GM23338 (cell line): ENCODE measurements around the gene LRFN4. TPM values are rescaled to one million over a fixed set of nuclear protein-coding genes. Genes with fewer than 3 reads are reported as not detected.
"Not testable (repeated sequence)": the region's sequence is repeated elsewhere in the genome, so short reads cannot be mapped to it uniquely, and the experiment has no call there.

ENCODE experiments used
- ATAC-seq: fragments of 200-7000 bp; cut with Tn5 transposase; 3 replicates; pipeline ENCODE4 v1.9.1; 2020
- DNase-seq: peaks from one replicate; pipeline ENCODE4 v3.0.0-alpha.2; 2015; ENCODE audit warnings: low spot score
- H2AFZ ChIP-seq: fragments of 200-600 bp; sonication (generic); 2 replicates; pipeline ENCODE4 v1.8.0; 2016; ENCODE audit warnings: antibody characterized with exemption, mild to moderate bottlenecking, moderate library complexity
- H3F3A ChIP-seq: fragments of 200-600 bp; sonication (generic); replicated peaks from 2 replicates; pipeline ENCODE4 v1.8.0; 2017; ENCODE audit warnings: antibody characterized with exemption, mixed run types, low read depth
- H3K27ac ChIP-seq: fragments of 200-600 bp; sonication (generic); 2 replicates; pipeline ENCODE4 v1.6.1; 2016; ENCODE audit warnings: low read depth
- H3K27me3 ChIP-seq: fragments of 200-600 bp; sonication (generic); 2 replicates; pipeline ENCODE4 v1.8.0; 2016; ENCODE audit warnings: mild to moderate bottlenecking, mixed run types, moderate library complexity; ENCODE audit not compliant: insufficient read depth
- H3K36me3 ChIP-seq: fragments of 200-600 bp; sonication (generic); 2 replicates; pipeline ENCODE4 v1.8.0; 2016; ENCODE audit warnings: mild to moderate bottlenecking; ENCODE audit not compliant: insufficient read depth
- H3K4me1 ChIP-seq: fragments of 200-600 bp; sonication (generic); 2 replicates; pipeline ENCODE4 v1.8.0; 2016; ENCODE audit warnings: mild to moderate bottlenecking, moderate library complexity; ENCODE audit not compliant: insufficient read depth
- H3K4me2 ChIP-seq: fragments of 200-600 bp; sonication (generic); 2 replicates; pipeline ENCODE4 v1.7.1; 2017; ENCODE audit warnings: mixed run types
- H3K4me3 ChIP-seq: fragments of 200-600 bp; sonication (generic); 2 replicates; pipeline ENCODE4 v1.6.1; 2016; ENCODE audit warnings: mixed run types
- H3K79me2 ChIP-seq: fragments of 200-600 bp; sonication (generic); replicated peaks from 2 replicates; pipeline ENCODE4 v1.8.0; 2017; ENCODE audit warnings: mild to moderate bottlenecking; ENCODE audit not compliant: insufficient read depth
- H3K9me2 ChIP-seq: fragments of 200-600 bp; sonication (generic); 2 replicates; pipeline ENCODE4 v1.8.0; 2017; ENCODE audit not compliant: insufficient read depth
- H4K20me1 ChIP-seq: fragments of 200-600 bp; sonication (generic); replicated peaks from 2 replicates; pipeline ENCODE4 v1.8.0; 2017; ENCODE audit warnings: mild to moderate bottlenecking; ENCODE audit not compliant: insufficient read depth
- H3K27ac Mint-ChIP-seq: 2 replicates; pipeline ENCODE4 v1.8.0; 2020; ENCODE audit warnings: inconsistent platforms, mild to moderate bottlenecking, moderate library complexity, mixed read lengths
- H3K27me3 Mint-ChIP-seq: 3 replicates; pipeline ENCODE4 v1.8.0; 2022; ENCODE audit warnings: low read depth, mild to moderate bottlenecking, moderate library complexity, mixed read lengths, inconsistent platforms; ENCODE audit not compliant: insufficient read depth, poor library complexity
- H3K36me3 Mint-ChIP-seq: 3 replicates; pipeline ENCODE4 v1.8.0; 2021; ENCODE audit warnings: low read depth, mild to moderate bottlenecking, inconsistent platforms, moderate library complexity, mixed read lengths
- H3K4me1 Mint-ChIP-seq: 3 replicates; pipeline ENCODE4 v1.8.0; 2020; ENCODE audit warnings: mild to moderate bottlenecking, inconsistent platforms, mixed read lengths
- H3K4me3 Mint-ChIP-seq: 3 replicates; pipeline ENCODE4 v1.8.0; 2021; ENCODE audit warnings: moderate library complexity, mild to moderate bottlenecking, inconsistent platforms, mixed read lengths
- H3K9me3 Mint-ChIP-seq: 3 replicates; pipeline ENCODE4 v1.8.0; 2020; ENCODE audit warnings: moderate library complexity, mild to moderate bottlenecking, inconsistent platforms, mixed read lengths
- CREB1 ChIP-seq: fragments of 250-450 bp; sonication (Bioruptor Pico); IDR thresholded peaks from 2 replicates; pipeline ENCODE4 v1.5.0; 2020; ENCODE audit warnings: low read depth, mild to moderate bottlenecking, moderate library complexity
- CTCF ChIP-seq, 2 experiments: fragments of 200-600 bp in 1 of 2; sonication (generic) in 1 of 2; conservative IDR thresholded peaks; 2 replicates each; pipeline versions ENCODE4 v1.5.1 to v1.6.1; 2016 to 2017; ENCODE audit warnings: antibody characterized with exemption in 2 of 2, low read depth in 2 of 2, mild to moderate bottlenecking in 2 of 2, moderate library complexity in 1 of 2
- EZH2 ChIP-seq: fragments of 200-600 bp; sonication (generic); IDR thresholded peaks from one replicate; pipeline ENCODE4 v1.8.0; 2017; ENCODE audit warnings: antibody characterized with exemption, mild to moderate bottlenecking, low read depth; ENCODE audit not compliant: unreplicated experiment
- JUNB ChIP-seq: IDR thresholded peaks from one replicate; pipeline ENCODE4 v1.6.1; 2016; ENCODE audit warnings: antibody characterized with exemption; ENCODE audit not compliant: unreplicated experiment
- POLR2AphosphoS5 ChIP-seq: IDR thresholded peaks from 2 replicates; pipeline ENCODE4 v1.6.1; 2016; ENCODE audit warnings: antibody characterized with exemption, low read depth
- STAT1 ChIP-seq: IDR thresholded peaks from one replicate; pipeline ENCODE4 v1.6.1; 2016; ENCODE audit warnings: antibody characterized with exemption; ENCODE audit not compliant: unreplicated experiment
- ZNF114 ChIP-seq: fragments of 250-450 bp; sonication (Bioruptor Pico); IDR thresholded peaks from 2 replicates; pipeline ENCODE4 v1.5.0; 2020; ENCODE audit warnings: mild to moderate bottlenecking, moderate library complexity
- polyA plus RNA-seq: library from polyadenylated mRNA; unstranded; fragments of >200 nt; fragmentation: Nextera tagmentation; extraction: Ambion mirVana; gene quantifications from 2 replicates; pipeline ENCODE4 v1.2.1, GENCODE V29; 2016
- total RNA-seq: library from RNA; depleted of rRNA; stranded (reverse); fragments of >200 nt; shearing (Covaris generic); gene quantifications from 2 replicates; pipeline ENCODE4 v1.2.3, GENCODE V29; 2014
- TF ChIP-seq, protein P1 (sequence below): fragments of 250-450 bp; sonication (Bioruptor Pico); IDR thresholded peaks from 2 replicates; pipeline ENCODE4 v1.5.0; 2020; ENCODE audit warnings: mild to moderate bottlenecking, moderate library complexity
- TF ChIP-seq, protein P2 (sequence below): IDR thresholded peaks from one replicate; pipeline ENCODE4 v1.6.1; 2018; ENCODE audit warnings: antibody characterized with exemption; ENCODE audit not compliant: unreplicated experiment

Gene LRFN4
- total and polyA plus RNA-seq, 2 experiments from 2014 or later: 9.8 to 63.5 TPM

DNA sequence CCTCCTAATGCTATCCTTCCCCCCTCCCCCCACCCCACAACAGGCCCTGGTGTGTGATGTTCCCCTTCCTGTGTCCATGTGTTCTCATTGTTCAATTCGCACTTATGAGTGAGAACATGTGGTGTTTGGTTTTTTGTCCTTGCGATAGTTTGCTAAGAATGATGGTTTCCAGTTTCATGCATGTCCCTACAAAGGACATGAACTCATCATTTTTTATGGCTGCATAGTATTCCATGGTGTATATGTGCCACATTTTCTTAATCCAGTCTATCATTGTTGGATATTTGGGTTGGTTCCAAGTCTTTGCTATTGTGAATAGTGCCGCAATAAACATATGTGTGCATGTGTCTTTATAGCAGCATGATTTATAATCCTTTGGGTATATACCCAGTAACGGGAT, 32.3 kb upstream of the LRFN4 start:
- not testable (repeated sequence) for H3K4me3 Mint-ChIP-seq, ATAC-seq, H3K36me3 Mint-ChIP-seq, H3K27ac Mint-ChIP-seq, H3K79me2 ChIP-seq, H3K4me3 ChIP-seq, H3K27ac ChIP-seq, H4K20me1 ChIP-seq, H3K9me3 Mint-ChIP-seq, H2AFZ ChIP-seq, H3K27me3 ChIP-seq, H3K9me2 ChIP-seq, H3K4me1 ChIP-seq, H3K36me3 ChIP-seq, H3K4me1 Mint-ChIP-seq, H3K27me3 Mint-ChIP-seq, H3K4me2 ChIP-seq, DNase-seq, H3F3A ChIP-seq

DNA sequence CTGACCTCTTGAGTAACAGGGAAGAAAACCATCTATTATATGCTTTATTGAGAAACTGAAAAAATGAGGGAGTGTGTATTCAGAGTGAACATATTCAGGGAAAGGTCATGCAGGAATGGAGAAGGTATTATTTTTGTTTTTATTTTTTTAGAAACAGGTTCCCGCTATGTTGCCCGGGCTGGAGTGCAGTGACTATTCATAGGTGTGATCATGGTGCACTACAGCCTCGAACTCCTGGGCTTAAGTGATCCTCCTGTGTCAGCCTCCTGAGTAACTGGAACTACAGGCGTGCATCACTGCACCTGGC, 22.4 kb upstream of the LRFN4 start:
- Histone ChIP-seq H3K27me3 (no peaks in the 10 kb centered on the region), H2AFZ (no peak overlapping the region), H4K20me1 (no peaks in the 10 kb centered on the region), H3K4me2 (no peak overlapping the region), H3K79me2 (no peaks in the 10 kb centered on the region), H3K27ac (no peak overlapping the region), H3F3A (0 out of 2 replicates have a peak, but pooled peaks cover 5% of the 10 kb centered on the region), H3K4me1 (no peaks in the 10 kb centered on the region), H3K9me2 (no peaks in the 10 kb centered on the region), H3K36me3 (no peaks in the 10 kb centered on the region), H3K4me3 (no peak overlapping the region)
- H3K9me3 Mint-ChIP-seq: no peaks in the 10 kb centered on the region
- peak overlapping the region; percentile 64; the same call in 1 of the 2 replicates for H3K27ac Mint-ChIP-seq
- DNase-seq (no peak), ATAC-seq (no peak)
- H3K4me3 Mint-ChIP-seq: no peak overlapping the region
- H3K27me3 Mint-ChIP-seq: peaks cover 2% of the 10 kb centered on the region
- H3K36me3 Mint-ChIP-seq: no peaks in the 10 kb centered on the region
- peaks cover 2% of the 10 kb centered on the region; the same call in 2 of the 3 replicates for H3K4me1 Mint-ChIP-seq
- TF ChIP-seq CTCF (conservative IDR thresholded peaks at IDR 0.05; ENCODE audit: low read depth in 2 of 2) (no peak), JUNB (no peak), EZH2 (no peak), STAT1 (no peak), ZNF114 (CRISPR knock-in tag) (no peak), CREB1 (CRISPR knock-in tag) (no peak), POLR2AphosphoS5 (no peak)
- TF ChIP-seq, protein P1, sequence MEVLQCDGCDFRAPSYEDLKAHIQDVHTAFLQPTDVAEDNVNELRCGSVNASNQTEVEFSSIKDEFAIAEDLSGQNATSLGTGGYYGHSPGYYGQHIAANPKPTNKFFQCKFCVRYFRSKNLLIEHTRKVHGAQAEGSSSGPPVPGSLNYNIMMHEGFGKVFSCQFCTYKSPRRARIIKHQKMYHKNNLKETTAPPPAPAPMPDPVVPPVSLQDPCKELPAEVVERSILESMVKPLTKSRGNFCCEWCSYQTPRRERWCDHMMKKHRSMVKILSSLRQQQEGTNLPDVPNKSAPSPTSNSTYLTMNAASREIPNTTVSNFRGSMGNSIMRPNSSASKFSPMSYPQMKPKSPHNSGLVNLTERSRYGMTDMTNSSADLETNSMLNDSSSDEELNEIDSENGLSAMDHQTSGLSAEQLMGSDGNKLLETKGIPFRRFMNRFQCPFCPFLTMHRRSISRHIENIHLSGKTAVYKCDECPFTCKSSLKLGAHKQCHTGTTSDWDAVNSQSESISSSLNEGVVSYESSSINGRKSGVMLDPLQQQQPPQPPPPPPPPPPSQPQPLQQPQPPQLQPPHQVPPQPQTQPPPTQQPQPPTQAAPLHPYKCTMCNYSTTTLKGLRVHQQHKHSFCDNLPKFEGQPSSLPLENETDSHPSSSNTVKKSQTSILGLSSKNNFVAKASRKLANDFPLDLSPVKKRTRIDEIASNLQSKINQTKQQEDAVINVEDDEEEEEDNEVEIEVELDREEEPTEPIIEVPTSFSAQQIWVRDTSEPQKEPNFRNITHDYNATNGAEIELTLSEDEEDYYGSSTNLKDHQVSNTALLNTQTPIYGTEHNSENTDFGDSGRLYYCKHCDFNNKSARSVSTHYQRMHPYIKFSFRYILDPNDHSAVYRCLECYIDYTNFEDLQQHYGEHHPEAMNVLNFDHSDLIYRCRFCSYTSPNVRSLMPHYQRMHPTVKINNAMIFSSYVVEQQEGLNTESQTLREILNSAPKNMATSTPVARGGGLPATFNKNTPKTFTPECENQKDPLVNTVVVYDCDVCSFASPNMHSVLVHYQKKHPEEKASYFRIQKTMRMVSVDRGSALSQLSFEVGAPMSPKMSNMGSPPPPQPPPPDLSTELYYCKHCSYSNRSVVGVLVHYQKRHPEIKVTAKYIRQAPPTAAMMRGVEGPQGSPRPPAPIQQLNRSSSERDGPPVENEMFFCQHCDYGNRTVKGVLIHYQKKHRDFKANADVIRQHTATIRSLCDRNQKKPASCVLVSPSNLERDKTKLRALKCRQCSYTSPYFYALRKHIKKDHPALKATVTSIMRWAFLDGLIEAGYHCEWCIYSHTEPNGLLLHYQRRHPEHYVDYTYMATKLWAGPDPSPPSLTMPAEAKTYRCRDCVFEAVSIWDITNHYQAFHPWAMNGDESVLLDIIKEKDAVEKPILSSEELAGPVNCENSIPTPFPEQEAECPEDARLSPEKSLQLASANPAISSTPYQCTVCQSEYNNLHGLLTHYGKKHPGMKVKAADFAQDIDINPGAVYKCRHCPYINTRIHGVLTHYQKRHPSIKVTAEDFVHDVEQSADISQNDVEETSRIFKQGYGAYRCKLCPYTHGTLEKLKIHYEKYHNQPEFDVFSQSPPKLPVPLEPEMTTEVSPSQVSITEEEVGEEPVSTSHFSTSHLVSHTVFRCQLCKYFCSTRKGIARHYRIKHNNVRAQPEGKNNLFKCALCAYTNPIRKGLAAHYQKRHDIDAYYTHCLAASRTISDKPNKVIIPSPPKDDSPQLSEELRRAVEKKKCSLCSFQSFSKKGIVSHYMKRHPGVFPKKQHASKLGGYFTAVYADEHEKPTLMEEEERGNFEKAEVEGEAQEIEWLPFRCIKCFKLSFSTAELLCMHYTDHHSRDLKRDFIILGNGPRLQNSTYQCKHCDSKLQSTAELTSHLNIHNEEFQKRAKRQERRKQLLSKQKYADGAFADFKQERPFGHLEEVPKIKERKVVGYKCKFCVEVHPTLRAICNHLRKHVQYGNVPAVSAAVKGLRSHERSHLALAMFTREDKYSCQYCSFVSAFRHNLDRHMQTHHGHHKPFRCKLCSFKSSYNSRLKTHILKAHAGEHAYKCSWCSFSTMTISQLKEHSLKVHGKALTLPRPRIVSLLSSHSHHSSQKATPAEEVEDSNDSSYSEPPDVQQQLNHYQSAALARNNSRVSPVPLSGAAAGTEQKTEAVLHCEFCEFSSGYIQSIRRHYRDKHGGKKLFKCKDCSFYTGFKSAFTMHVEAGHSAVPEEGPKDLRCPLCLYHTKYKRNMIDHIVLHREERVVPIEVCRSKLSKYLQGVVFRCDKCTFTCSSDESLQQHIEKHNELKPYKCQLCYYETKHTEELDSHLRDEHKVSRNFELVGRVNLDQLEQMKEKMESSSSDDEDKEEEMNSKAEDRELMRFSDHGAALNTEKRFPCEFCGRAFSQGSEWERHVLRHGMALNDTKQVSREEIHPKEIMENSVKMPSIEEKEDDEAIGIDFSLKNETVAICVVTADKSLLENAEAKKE (CRISPR knock-in tag): no peak
- TF ChIP-seq, protein P2, sequence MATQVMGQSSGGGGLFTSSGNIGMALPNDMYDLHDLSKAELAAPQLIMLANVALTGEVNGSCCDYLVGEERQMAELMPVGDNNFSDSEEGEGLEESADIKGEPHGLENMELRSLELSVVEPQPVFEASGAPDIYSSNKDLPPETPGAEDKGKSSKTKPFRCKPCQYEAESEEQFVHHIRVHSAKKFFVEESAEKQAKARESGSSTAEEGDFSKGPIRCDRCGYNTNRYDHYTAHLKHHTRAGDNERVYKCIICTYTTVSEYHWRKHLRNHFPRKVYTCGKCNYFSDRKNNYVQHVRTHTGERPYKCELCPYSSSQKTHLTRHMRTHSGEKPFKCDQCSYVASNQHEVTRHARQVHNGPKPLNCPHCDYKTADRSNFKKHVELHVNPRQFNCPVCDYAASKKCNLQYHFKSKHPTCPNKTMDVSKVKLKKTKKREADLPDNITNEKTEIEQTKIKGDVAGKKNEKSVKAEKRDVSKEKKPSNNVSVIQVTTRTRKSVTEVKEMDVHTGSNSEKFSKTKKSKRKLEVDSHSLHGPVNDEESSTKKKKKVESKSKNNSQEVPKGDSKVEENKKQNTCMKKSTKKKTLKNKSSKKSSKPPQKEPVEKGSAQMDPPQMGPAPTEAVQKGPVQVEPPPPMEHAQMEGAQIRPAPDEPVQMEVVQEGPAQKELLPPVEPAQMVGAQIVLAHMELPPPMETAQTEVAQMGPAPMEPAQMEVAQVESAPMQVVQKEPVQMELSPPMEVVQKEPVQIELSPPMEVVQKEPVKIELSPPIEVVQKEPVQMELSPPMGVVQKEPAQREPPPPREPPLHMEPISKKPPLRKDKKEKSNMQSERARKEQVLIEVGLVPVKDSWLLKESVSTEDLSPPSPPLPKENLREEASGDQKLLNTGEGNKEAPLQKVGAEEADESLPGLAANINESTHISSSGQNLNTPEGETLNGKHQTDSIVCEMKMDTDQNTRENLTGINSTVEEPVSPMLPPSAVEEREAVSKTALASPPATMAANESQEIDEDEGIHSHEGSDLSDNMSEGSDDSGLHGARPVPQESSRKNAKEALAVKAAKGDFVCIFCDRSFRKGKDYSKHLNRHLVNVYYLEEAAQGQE: no peak
